Testis (tissue), 3 donors: Measurements from ENCODE around the gene PM20D1. TPM values are rescaled to one million over a fixed set of nuclear protein-coding genes. Genes with fewer than 3 reads are reported as not detected.

Experiments
- DNase-seq: peaks from one replicate; pipeline ENCODE4 v3.0.0-alpha.2; 2019
- H3K27ac ChIP-seq, 2 donors: fragments of 200-600 bp; sonication (generic); one replicate each; pipeline ENCODE4 v1.5.1; 2019
- H3K27me3 ChIP-seq: fragments of 200-600 bp; sonication (generic); one replicate; pipeline ENCODE4 v1.5.1; 2019
- H3K36me3 ChIP-seq: fragments of 200-600 bp; sonication (generic); one replicate; pipeline ENCODE4 v1.5.1; 2017; ENCODE audit warnings: low read depth; ENCODE audit errors: missing control alignments
- H3K4me1 ChIP-seq: fragments of 200-600 bp; sonication (generic); one replicate; pipeline ENCODE4 v1.5.1; 2019
- H3K4me3 ChIP-seq, 2 donors: fragments of 200-600 bp; sonication (generic); one replicate each; pipeline ENCODE4 v1.5.1; 2017 to 2019
- H3K9me3 ChIP-seq: fragments of 200-600 bp; sonication (generic); one replicate; pipeline ENCODE4 v1.5.1; 2017
- CTCF ChIP-seq, 3 experiments: fragments of 450-650 bp in 2 of 3; fragments of 200-600 bp in 1 of 3; sonication (generic) in 1 of 3; IDR thresholded peaks; one replicate each; pipeline ENCODE4 v1.5.1; 2016 to 2019; ENCODE audit warnings: antibody characterized with exemption in 3 of 3, mild to moderate bottlenecking in 2 of 3, moderate library complexity in 1 of 3
- POLR2A ChIP-seq: fragments of 450-650 bp; IDR thresholded peaks from one replicate; pipeline ENCODE4 v1.6.1; 2017; ENCODE audit warnings: antibody characterized with exemption, mild to moderate bottlenecking, moderate library complexity
- WGBS, 2 donors: methylation state at CpG; one replicate each; pipeline ENCODE4 v1.1.5; 2018; 5-methylcytosine and 5-hydroxymethylcytosine counted together
- intact Hi-C: fragments of 100-400 bp; cut with DNase I; formaldehyde crosslinking; loops from one replicate; pipeline ENCODE4 v1.15.1; 2023; ENCODE audit warnings: low total_unique reads
- polyA plus RNA-seq: library from polyadenylated mRNA; stranded (reverse); fragments of 350-450 nt; fragmentation: Illumina TruSeq; extraction: RNeasy Lipid Tissue Mini Kit (QIAGEN cat#74804); gene quantifications from one replicate; pipeline ENCODE4 v1.2.3, GENCODE V29; 2014; ENCODE audit warnings: low read depth, low replicate concordance; ENCODE audit not compliant: insufficient read depth
- total RNA-seq, 2 donors: library from RNA; depleted of rRNA; stranded (reverse); fragments of >200 nt; gene quantifications; one replicate each; pipeline ENCODE4 v1.2.3, GENCODE V29; 2016

The PM20D1 gene
- total and polyA plus RNA-seq, 3 donors from 2014 or later, result 0.71 to 1.7 (median 0.81) TPM

- H3K4me3 ChIP-seq, result no peak overlapping the region
- H3K27me3 ChIP-seq, result no peaks in the 10 kb centered on the region
- no peak overlapping the region for H3K27ac ChIP-seq
- intact Hi-C loops, result no loop called here
- no peak for DNase-seq
- no peaks in the 10 kb centered on the region for H3K9me3 ChIP-seq
- TF ChIP-seq CTCF (IDR thresholded peaks at IDR 0.05) (no peak), POLR2A (no peak)
- WGBS, 2 donors, result 90 to 92% methylated on average over 3 of the region's 3 CpGs
- H3K36me3 ChIP-seq, result no peaks in the 10 kb centered on the region
- no peaks in the 10 kb centered on the region for H3K4me1 ChIP-seq
Observed at GRCh38 chr1:205817988-205818387, 31.9 kb downstream of the PM20D1 start.

GRCh38 chr1:205817364-205817763, 32.6 kb downstream of the PM20D1 start:
- Histone ChIP-seq H3K36me3 (no peaks in the 10 kb centered on the region), H3K27ac (no peak overlapping the region), H3K4me3 (no peak overlapping the region), H3K27me3 (no peaks in the 10 kb centered on the region), H3K9me3 (no peaks in the 10 kb centered on the region), H3K4me1 (no peaks in the 10 kb centered on the region)
- intact Hi-C loops, result no loop called here
- no peak for TF ChIP-seq POLR2A
- no peak for TF ChIP-seq CTCF (IDR thresholded peaks at IDR 0.05)
- WGBS, 2 donors, result 74 to 81% methylated on average over 3 of the region's 3 CpGs
- DNase-seq, result no peak

GRCh38 chr1:205813755-205814058, 36.2 kb downstream of the PM20D1 start:
- peaks cover 9% of the 10 kb centered on the region for H3K4me1 ChIP-seq
- 0 to 3% methylated on average over 12 to 14 of the region's 14 CpGs for WGBS, 2 donors
- H3K36me3 ChIP-seq, result no peaks in the 10 kb centered on the region
- peak overlapping the region; percentile 68 to 83 for H3K4me3 ChIP-seq
- peak; percentile 61 for DNase-seq
- H3K9me3 ChIP-seq, result no peaks in the 10 kb centered on the region
- no peaks in the 10 kb centered on the region for H3K27me3 ChIP-seq
- H3K27ac ChIP-seq, result peak overlapping the region; percentile 81 to 88
- no peak for TF ChIP-seq POLR2A
- no peak for TF ChIP-seq CTCF (IDR thresholded peaks at IDR 0.05)
- intact Hi-C loops, result no loop called here

GRCh38 chr1:205812878-205813754, 36.8 kb downstream of the PM20D1 start, which contains the start of gene SLC41A1:
TSS of gene SLC41A1 (minus strand) at chr1:205813198. CDS start at chr1:205810441, 2,757 bp downstream.
- intact Hi-C loops, result no loop called here
- H3K9me3 ChIP-seq, result no peaks in the 10 kb centered on the region
- peak; percentile 98 for DNase-seq
- TF ChIP-seq CTCF (IDR thresholded peaks at IDR 0.05), result no peak
- TF ChIP-seq POLR2A, result peak; percentile 30
- peaks cover 12% of the 10 kb centered on the region for H3K4me1 ChIP-seq
- WGBS, 2 donors, result 0% methylated on average over 17 to 69 of the region's 83 CpGs
- H3K4me3 ChIP-seq, result peak within 1 kb of the TSS; percentile 68 to 83
- no peaks in the 10 kb centered on the region for H3K36me3 ChIP-seq
- H3K27ac ChIP-seq, result peak within 1 kb of the TSS; percentile 81 to 88
- no peaks in the 10 kb centered on the region for H3K27me3 ChIP-seq
